GM18517 (cell line): ENCODE results near the gene TMUB1.

Source experiments
- ATAC-seq: cut with Tn5 transposase; IDR thresholded peaks from one replicate; pipeline ENCODE4 v1.9.1; 2021; ENCODE audit warnings: mild to moderate bottlenecking, moderate library complexity; ENCODE audit not compliant: unreplicated experiment

The TMUB1 gene

GRCh38 chr7:151121380-151122170, 38.3 kb upstream of the TMUB1 start:
- no peak for ATAC-seq

- no peak for ATAC-seq
Measured at GRCh38 chr7:151120896-151121295, 37.6 kb upstream of the TMUB1 start.

GRCh38 chr7:151119902-151120301, 36.6 kb upstream of the TMUB1 start:
- no peak for ATAC-seq

- no peak for ATAC-seq
Measured at GRCh38 chr7:151119055-151119415, 35.7 kb upstream of the TMUB1 start.

GRCh38 chr7:151118108-151119054, 35.1 kb upstream of the TMUB1 start:
- ATAC-seq: no peak

GRCh38 chr7:151117565-151117964, 34.3 kb upstream of the TMUB1 start:
- ATAC-seq: no peak

- no peak for ATAC-seq
Measured at GRCh38 chr7:151116603-151117440, 33.5 kb upstream of the TMUB1 start.

GRCh38 chr7:151115836-151116418, 32.6 kb upstream of the TMUB1 start:
- ATAC-seq: no peak

GRCh38 chr7:151115121-151115835, 32.0 kb upstream of the TMUB1 start:
- no peak for ATAC-seq

GRCh38 chr7:151114151-151115090, 31.1 kb upstream of the TMUB1 start:
- no peak for ATAC-seq

GRCh38 chr7:151113344-151114150, 30.3 kb upstream of the TMUB1 start:
- no peak for ATAC-seq

GRCh38 chr7:151110941-151111645, 27.8 kb upstream of the TMUB1 start:
- ATAC-seq: peak; percentile 68

GRCh38 chr7:151110236-151110940, 27.1 kb upstream of the TMUB1 start:
- no peak for ATAC-seq

GRCh38 chr7:151109094-151110048, 26.1 kb upstream of the TMUB1 start:
- ATAC-seq: no peak

- no peak for ATAC-seq
Measured at GRCh38 chr7:151107882-151108281, 24.6 kb upstream of the TMUB1 start.
